Right atrium auricular region (tissue), 2 donors: ENCODE results near the gene ENPP7. TPM values are rescaled to one million over a fixed set of nuclear protein-coding genes. Genes with fewer than 3 reads are reported as not detected.

Experiments used
- DNase-seq: peaks from one replicate; pipeline ENCODE4 v3.0.0-alpha.2; 2019; ENCODE audit warnings: low spot score
- H3K27ac ChIP-seq, 2 donors: fragments of 200-600 bp; sonication (generic); 1 replicate in 1 of 2; 2 replicates in 1 of 2; pipeline ENCODE4 v1.5.1; 2016 to 2019
- H3K27me3 ChIP-seq, 2 donors: fragments of 200-600 bp; sonication (generic); one replicate each; pipeline versions ENCODE4 v1.5.1 to v1.6.0; 2017 to 2019
- H3K36me3 ChIP-seq: fragments of 200-600 bp; sonication (generic); one replicate; pipeline ENCODE4 v1.5.1; 2016
- H3K4me1 ChIP-seq, 2 donors: fragments of 200-600 bp; sonication (generic); one replicate each; pipeline versions ENCODE4 v1.5.1 to v1.6.0; 2017 to 2019
- H3K4me3 ChIP-seq, 2 donors: fragments of 200-600 bp; sonication (generic); 1 replicate in 1 of 2; 2 replicates in 1 of 2; pipeline ENCODE4 v1.5.1; 2017 to 2019; ENCODE audit warnings: mild to moderate bottlenecking in 1 of 2, moderate library complexity in 1 of 2
- H3K9me3 ChIP-seq, 2 donors: fragments of 200-600 bp; sonication (generic); one replicate each; pipeline ENCODE4 v1.5.1; 2019
- total RNA-seq, 2 donors: library from RNA; depleted of rRNA; stranded (reverse); fragments of >200 nt; gene quantifications; one replicate each; pipeline ENCODE4 v1.1.0, GENCODE V29; 2016
- TF ChIP-seq, protein P1 (sequence below), 2 donors: fragments of 200-600 bp; sonication (generic); IDR thresholded peaks; one replicate each; pipeline ENCODE4 v1.5.1; 2019; ENCODE audit warnings: antibody characterized with exemption in 2 of 2

The ENPP7 gene
- total RNA-seq, 2 donors from 2014 or later = not detected

DNA sequence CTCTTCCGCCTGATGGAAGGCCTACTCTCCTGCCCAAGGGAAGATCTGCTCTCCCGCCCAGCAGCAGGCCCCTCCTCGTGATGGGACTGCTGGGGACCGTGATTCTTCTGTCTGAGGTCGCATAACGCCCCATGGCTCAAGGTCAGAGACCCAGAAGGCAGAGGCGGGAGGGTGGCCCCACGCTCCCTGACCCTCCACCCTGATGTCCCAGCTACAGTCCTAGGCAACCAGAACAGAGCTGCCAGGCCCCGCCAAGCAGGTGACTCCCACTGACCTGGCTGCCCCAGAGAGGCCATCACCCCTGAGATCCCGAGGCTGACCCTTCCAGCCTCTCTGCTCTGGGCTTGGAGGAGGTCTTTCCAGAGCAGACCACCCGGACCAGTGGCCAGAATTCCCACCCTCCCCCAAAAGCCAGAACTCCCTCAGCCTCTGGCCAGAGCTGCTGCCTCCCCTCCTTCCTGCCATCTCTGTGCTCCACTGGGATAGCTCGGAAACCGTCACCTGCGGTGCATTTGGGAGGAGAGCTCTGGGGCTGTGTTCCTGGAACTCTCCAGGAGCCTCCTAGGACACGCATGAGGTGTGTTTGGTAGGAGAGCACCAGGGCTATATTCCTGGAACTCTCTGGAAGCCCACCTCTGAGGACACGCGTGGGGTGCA lies 7.3 kb downstream of the ENPP7 start:
- TF ChIP-seq, protein P1, sequence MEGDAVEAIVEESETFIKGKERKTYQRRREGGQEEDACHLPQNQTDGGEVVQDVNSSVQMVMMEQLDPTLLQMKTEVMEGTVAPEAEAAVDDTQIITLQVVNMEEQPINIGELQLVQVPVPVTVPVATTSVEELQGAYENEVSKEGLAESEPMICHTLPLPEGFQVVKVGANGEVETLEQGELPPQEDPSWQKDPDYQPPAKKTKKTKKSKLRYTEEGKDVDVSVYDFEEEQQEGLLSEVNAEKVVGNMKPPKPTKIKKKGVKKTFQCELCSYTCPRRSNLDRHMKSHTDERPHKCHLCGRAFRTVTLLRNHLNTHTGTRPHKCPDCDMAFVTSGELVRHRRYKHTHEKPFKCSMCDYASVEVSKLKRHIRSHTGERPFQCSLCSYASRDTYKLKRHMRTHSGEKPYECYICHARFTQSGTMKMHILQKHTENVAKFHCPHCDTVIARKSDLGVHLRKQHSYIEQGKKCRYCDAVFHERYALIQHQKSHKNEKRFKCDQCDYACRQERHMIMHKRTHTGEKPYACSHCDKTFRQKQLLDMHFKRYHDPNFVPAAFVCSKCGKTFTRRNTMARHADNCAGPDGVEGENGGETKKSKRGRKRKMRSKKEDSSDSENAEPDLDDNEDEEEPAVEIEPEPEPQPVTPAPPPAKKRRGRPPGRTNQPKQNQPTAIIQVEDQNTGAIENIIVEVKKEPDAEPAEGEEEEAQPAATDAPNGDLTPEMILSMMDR (IDR thresholded peaks at IDR 0.05) = no peak
- Histone ChIP-seq H3K27me3 (peaks cover 0 to 9% of the 10 kb centered on the region in 2 donors), H3K9me3 (no peaks in the 10 kb centered on the region), H3K36me3 (no peaks in the 10 kb centered on the region), H3K4me1 (peaks cover 0 to 8% of the 10 kb centered on the region in 2 donors), H3K27ac (no peak overlapping the region), H3K4me3 (no peak overlapping the region)
- DNase-seq = no peak

DNA sequence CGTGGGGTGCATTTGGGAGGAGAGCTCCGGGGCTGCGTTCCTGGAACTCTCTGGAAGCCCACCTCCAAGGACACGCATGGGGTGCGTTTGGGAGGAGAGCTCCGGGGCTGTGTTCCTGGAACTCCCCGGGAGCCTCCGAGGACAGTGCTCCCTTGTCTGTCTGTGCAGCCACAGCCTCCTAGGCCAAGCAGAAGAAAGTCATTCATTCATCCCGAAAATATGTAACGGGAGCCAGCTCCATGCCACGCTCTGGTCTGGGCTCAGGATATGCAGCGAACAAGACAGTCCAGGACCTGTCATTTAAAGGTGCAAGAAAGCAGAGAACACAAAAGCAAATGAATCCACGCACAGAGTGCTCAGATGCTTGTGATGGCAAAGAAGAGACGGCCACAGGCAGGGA lies 7.9 kb downstream of the ENPP7 start:
- no peak for DNase-seq
- peaks cover 0 to 8% of the 10 kb centered on the region in 2 donors for H3K4me1 ChIP-seq
- no peak overlapping the region for H3K27ac ChIP-seq
- H3K36me3 ChIP-seq = no peaks in the 10 kb centered on the region
- peaks cover 0 to 9% of the 10 kb centered on the region in 2 donors for H3K27me3 ChIP-seq
- H3K4me3 ChIP-seq = no peak overlapping the region
- TF ChIP-seq, protein P1 (IDR thresholded peaks at IDR 0.05) = no peak
- no peaks in the 10 kb centered on the region for H3K9me3 ChIP-seq

DNA sequence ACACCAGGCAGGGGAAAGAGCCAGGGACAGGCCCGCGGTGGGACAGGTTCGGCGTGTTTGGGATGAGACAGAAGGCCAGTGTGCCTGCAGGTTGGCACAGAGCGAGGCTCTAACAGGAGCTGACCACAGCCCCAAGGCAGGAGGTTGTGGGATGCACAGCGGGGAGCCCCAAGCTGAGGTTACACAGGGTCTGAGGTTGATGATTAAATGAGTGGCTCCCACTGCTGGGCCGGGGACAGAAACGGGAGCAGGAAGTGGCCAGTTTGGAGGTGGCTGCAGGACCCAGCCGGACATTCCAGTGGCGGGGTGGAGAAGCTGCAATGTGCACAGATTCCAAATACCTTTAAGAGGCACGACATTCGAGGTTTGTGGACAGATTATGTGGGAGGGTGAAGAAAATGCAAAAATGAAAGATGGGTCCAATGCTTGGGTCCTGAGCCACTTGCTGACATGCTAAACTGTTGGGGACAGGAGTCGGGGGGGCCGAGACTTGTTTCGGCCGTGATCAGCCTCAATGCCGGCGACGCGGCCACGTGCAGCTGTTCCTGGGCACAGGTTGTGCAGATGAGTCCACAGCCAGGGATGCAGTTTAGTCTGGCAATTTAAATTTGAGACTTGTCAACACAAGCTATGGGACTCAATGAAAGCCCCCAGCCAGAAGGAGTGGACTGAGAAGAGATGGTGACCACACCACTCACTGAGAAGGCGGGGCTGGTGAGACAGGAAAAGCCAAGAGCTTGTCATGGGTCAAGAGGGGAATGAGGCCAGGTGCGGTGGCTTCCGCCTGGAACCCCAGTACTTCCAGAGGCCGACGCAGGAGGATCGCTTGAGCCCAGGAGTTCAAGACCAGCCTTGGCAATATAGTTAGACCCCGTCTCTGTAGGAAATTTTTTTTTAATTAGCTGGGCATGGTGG lies 8.7 kb downstream of the ENPP7 start:
- Histone ChIP-seq H3K4me1 (peaks cover 0 to 8% of the 10 kb centered on the region in 2 donors), H3K4me3 (no peak overlapping the region), H3K27me3 (peaks cover 0 to 9% of the 10 kb centered on the region in 2 donors), H3K9me3 (no peaks in the 10 kb centered on the region), H3K27ac (no peak overlapping the region), H3K36me3 (no peaks in the 10 kb centered on the region)
- TF ChIP-seq, protein P1 (IDR thresholded peaks at IDR 0.05) = no peak
- DNase-seq = no peak

DNA sequence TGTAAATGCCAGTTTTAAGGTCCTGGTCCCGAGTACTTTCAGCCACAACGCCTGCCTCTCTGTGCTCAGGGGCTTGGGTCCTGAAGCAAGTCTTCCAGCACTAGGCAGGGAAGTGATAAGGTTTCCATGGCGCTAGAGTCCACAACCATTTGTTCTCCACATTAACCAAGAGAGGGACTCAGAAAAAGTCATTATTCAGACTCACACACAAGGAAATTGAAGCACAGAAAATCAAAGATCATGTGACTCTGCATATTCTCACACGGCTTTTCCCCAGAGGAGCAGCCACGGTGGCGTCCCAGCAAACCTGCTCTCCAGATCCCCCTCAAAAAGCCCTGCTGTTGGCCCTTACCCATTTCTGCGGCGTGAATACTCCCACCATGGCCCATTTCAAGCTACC lies 9.7 kb downstream of the ENPP7 start:
- DNase-seq = no peak
- Histone ChIP-seq H3K4me1 (peaks cover 0 to 8% of the 10 kb centered on the region in 2 donors), H3K4me3 (no peak overlapping the region), H3K27me3 (peaks cover 0 to 9% of the 10 kb centered on the region in 2 donors), H3K36me3 (no peaks in the 10 kb centered on the region), H3K27ac (no peak overlapping the region), H3K9me3 (no peaks in the 10 kb centered on the region)
- TF ChIP-seq, protein P1 (IDR thresholded peaks at IDR 0.05) = no peak

DNA sequence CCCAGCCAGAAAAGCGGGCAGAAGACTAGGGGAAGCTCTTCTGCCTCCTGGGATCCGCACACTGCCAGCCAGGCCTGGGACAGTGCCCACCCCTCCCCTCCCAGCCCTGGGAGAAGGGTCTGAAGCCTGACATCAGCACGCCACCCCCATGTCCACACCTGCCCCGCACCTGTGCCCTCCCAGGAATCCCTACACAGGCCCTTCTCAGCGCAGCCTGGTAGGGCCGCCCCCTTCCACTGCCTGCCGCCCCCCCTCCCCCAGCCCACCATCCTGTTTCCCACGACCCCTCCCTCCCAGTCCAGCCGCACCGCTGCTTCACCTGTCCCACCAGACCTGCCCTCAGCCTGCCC lies 10.6 kb downstream of the ENPP7 start:
- Histone ChIP-seq H3K27me3 (peaks cover 0 to 9% of the 10 kb centered on the region in 2 donors), H3K27ac (no peak overlapping the region), H3K9me3 (no peaks in the 10 kb centered on the region), H3K4me1 (peaks cover 0 to 8% of the 10 kb centered on the region in 2 donors), H3K4me3 (no peak overlapping the region), H3K36me3 (no peaks in the 10 kb centered on the region)
- DNase-seq = no peak
- TF ChIP-seq, protein P1 (IDR thresholded peaks at IDR 0.05) = no peak
